ENCODE measurements around the gene GINS1. TPM values are rescaled to one million over a fixed set of nuclear protein-coding genes. Genes with fewer than 3 reads are reported as not detected.

GINS1 gene
- total and polyA plus RNA-seq, 2 experiments from 2014 or later, result 32.0 to 65.4 TPM

DNA sequence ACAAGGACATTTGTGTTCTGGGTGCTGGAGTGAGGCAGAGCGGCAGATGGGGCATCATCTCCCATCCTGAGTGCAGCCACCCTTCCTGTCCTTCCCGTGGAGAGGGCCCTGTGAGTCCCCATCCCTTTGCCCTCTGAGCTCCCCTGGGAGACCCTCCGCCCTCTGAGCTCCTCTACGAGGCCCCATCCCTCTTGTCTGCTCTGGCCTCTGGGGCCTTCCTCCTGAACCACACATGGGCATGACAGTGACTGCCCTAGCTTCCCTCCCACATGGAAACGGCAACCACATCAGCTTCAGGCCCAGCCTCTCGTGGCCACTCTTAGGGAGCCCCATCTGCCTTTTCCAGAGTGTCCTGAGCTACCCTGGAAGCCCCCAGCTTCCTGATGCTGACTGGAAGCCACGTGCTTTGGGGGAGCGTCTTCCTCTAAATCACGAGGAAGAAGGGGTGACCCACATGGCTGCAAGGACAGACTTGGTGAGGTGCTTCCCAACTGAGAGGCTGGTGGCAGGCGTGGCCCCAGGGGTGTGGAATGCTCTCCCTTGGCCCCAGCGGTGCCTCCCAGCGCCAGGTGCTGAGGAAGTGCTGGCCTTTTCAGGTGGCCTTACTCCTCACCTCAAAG, 52.6 kb downstream of the GINS1 start:
- Mint-ChIP-seq H3K36me3 (ENCODE audit: low read depth) (peaks cover 43% of the 10 kb centered on the region), H3K4me3 (no peak overlapping the region), H3K27ac (no peak overlapping the region), H3K27me3 (ENCODE audit: insufficient read depth, low read depth, poor library complexity) (peaks cover 19% of the 10 kb centered on the region), H3K9me3 (no peaks in the 10 kb centered on the region), H3K4me1 (no peaks in the 10 kb centered on the region)
- Histone ChIP-seq H3K4me1 (ENCODE audit: insufficient read depth) (no peaks in the 10 kb centered on the region), H3K4me2 (no peak overlapping the region), H3F3A (replicated peaks; ENCODE audit: low read depth) (no peaks in the 10 kb centered on the region), H3K9me2 (ENCODE audit: insufficient read depth) (no peaks in the 10 kb centered on the region), H3K79me2 (replicated peaks; ENCODE audit: insufficient read depth) (no peaks in the 10 kb centered on the region), H3K27me3 (ENCODE audit: insufficient read depth) (no peaks in the 10 kb centered on the region), H3K27ac (ENCODE audit: low read depth) (no peak overlapping the region), H4K20me1 (replicated peaks; ENCODE audit: insufficient read depth) (no peaks in the 10 kb centered on the region; the same call in 1 of the 2 replicates), H3K4me3 (no peak overlapping the region), H2AFZ (no peak overlapping the region), H3K36me3 (ENCODE audit: insufficient read depth) (peaks cover 5% of the 10 kb centered on the region)
- DNase-seq (ENCODE audit: low spot score) (no peak), ATAC-seq (no peak)
- TF ChIP-seq POLR2AphosphoS5 (IDR thresholded peaks at IDR 0.05; ENCODE audit: low read depth) (no peak), ZNF114 (CRISPR knock-in tag; IDR thresholded peaks at IDR 0.05) (no peak), CTCF (conservative IDR thresholded peaks at IDR 0.05; ENCODE audit: low read depth in 2 of 2) (no peak), REST (IDR thresholded peaks at IDR 0.05; ENCODE audit: unreplicated experiment) (no peak), EZH2phosphoT487 (IDR thresholded peaks at IDR 0.05; ENCODE audit: unreplicated experiment) (no peak), ZNF462 (CRISPR knock-in tag; IDR thresholded peaks at IDR 0.05) (no peak), NANOG (IDR thresholded peaks at IDR 0.05; ENCODE audit: borderline replicate concordance) (no peak), JUNB (IDR thresholded peaks at IDR 0.05; ENCODE audit: unreplicated experiment) (no peak), STAT1 (IDR thresholded peaks at IDR 0.05; ENCODE audit: unreplicated experiment) (no peak), ZNF331 (CRISPR knock-in tag; IDR thresholded peaks at IDR 0.05; ENCODE audit: low read depth) (no peak), EZH2 (IDR thresholded peaks at IDR 0.05; ENCODE audit: low read depth, unreplicated experiment) (no peak), CREB1 (CRISPR knock-in tag; IDR thresholded peaks at IDR 0.05; ENCODE audit: low read depth) (no peak)
- TF ChIP-seq, protein P1, sequence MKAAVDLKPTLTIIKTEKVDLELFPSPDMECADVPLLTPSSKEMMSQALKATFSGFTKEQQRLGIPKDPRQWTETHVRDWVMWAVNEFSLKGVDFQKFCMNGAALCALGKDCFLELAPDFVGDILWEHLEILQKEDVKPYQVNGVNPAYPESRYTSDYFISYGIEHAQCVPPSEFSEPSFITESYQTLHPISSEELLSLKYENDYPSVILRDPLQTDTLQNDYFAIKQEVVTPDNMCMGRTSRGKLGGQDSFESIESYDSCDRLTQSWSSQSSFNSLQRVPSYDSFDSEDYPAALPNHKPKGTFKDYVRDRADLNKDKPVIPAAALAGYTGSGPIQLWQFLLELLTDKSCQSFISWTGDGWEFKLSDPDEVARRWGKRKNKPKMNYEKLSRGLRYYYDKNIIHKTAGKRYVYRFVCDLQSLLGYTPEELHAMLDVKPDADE (IDR thresholded peaks at IDR 0.05), result no peak
